ENCODE results near the gene CRELD1. TPM values are rescaled to one million over a fixed set of nuclear protein-coding genes. Genes with fewer than 3 reads are reported as not detected.
"Not testable (repeated sequence)": the region's sequence is repeated elsewhere in the genome, so short reads cannot be mapped to it uniquely, and the experiment has no call there.

The CRELD1 gene, protein sequence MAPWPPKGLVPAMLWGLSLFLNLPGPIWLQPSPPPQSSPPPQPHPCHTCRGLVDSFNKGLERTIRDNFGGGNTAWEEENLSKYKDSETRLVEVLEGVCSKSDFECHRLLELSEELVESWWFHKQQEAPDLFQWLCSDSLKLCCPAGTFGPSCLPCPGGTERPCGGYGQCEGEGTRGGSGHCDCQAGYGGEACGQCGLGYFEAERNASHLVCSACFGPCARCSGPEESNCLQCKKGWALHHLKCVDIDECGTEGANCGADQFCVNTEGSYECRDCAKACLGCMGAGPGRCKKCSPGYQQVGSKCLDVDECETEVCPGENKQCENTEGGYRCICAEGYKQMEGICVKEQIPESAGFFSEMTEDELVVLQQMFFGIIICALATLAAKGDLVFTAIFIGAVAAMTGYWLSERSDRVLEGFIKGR
- 13.9 TPM for polyA plus RNA-seq (2012; ENCODE audit: low read depth, missing spikeins)

DNA sequence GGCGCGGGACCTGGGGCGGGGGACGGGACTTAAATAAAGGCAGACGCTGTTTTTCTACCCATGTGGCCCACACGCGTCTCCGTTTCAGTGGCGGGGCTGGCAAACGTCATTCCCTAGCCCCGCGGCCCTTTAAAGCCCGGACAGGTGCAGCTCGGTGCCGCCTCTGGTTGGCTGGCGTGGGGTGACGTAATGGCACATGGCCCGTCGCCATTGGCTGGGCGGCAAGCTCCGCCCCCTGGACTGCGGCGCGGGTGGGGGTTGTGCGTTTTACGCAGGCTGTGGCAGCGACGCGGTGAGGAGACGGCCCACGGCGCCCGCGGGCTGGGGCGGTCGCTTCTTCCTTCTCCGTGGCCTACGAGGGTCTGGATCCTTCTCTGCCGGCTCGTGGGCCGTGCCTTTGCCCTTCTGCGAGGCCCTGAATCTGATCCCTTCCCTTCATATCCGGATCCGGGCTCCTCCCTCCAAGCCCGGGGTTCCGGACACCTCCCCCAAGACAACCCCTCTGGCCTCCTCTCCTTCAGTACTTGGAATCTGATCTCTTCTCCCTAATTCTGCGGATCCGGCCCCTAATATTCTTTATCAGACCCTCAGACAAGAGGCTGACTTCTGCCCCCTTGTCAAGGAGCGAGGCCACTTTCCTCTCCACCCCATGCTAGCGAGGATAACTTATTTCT, at the start of gene CRELD1:
TSS of gene CRELD1 (plus strand) at position 274 of the 674 bp plus-strand sequence. CDS start 605 bp downstream, outside the sequence.
- peak; percentile 94 for DNase-seq (ENCODE audit: insufficient read length, low spot score)
- TF ChIP-seq POLR2A (IDR thresholded peaks at IDR 0.05; ENCODE audit: low read depth, low read length) (peak; percentile 18), TAF1 (IDR thresholded peaks at IDR 0.05; ENCODE audit: low read depth, low read length) (peak; percentile 51), POLR2AphosphoS5 (IDR thresholded peaks at IDR 0.05; ENCODE audit: low read depth, low read length) (peak; percentile 60), SPI1 (IDR thresholded peaks at IDR 0.05; ENCODE audit: low read depth, low read length) (no peak)
- FAIRE-seq = peak; percentile 99

DNA sequence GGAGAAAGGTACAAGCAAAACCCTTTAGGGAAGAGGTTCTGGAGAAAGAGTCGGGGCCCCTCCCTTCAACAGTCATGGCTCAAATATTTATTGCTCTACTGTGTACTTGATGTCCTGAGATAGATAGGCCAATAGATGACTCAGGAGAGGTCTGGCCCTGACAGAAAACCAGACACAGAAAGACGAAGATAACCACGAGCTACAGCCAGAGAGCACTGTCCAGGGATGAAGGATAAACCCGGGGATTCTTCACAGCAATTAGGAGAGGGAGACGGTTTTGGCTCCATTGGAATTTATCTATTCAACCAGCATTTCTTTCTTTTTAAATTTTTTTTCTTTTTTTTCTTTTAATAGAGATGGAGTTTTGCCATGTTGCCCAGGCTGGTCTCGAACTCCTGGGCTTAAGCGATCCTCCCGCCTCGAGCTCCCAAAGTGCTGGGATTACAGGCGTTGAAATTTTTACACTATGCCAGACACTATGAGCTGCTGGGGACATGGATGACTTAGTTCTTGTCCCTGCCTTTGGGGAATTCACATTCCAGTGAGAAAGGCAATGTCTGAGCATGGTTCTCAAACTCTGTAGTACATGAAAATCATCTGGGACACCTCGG, 49.0 kb upstream of the CRELD1 start:
- TF ChIP-seq PAX5 (IDR thresholded peaks at IDR 0.05; ENCODE audit: insufficient read depth, low read length, severe bottlenecking) (no peak), POLR2AphosphoS5 (IDR thresholded peaks at IDR 0.05; ENCODE audit: low read depth, low read length) (no peak), SPI1 (IDR thresholded peaks at IDR 0.05; ENCODE audit: low read depth, low read length) (no peak), POLR2A (IDR thresholded peaks at IDR 0.05; ENCODE audit: low read depth, low read length) (no peak), POU2F2 (IDR thresholded peaks at IDR 0.05; ENCODE audit: low read depth, low read length) (no peak), TAF1 (IDR thresholded peaks at IDR 0.05; ENCODE audit: low read depth, low read length) (no peak)
- FAIRE-seq = no peak
- DNase-seq (ENCODE audit: insufficient read length, low spot score) = no peak

DNA sequence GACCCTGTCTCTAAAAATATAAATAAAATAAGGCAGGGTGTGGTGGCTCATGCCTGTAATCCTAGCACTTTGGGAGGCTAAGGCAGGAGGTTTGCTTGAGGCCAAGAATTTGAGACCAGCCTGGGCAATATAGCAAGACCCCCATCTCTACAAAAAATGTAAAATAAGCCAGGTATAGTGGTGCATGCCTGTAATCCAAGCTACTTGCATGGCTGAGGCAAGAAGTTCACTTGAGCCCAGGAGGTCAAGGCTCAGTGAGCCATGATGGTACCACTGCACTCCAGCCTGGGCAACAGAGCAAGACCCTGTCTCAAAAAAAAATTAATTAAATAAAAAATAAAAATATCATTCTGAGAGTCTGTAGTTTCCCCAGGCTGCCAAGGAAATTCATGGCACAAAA, 47.3 kb upstream of the CRELD1 start:
- no peak for DNase-seq (ENCODE audit: insufficient read length, low spot score)
- no peak for FAIRE-seq
- no peak for TF ChIP-seq POU2F2 (IDR thresholded peaks at IDR 0.05; ENCODE audit: low read depth, low read length)
- TF ChIP-seq TAF1 (IDR thresholded peaks at IDR 0.05; ENCODE audit: low read depth, low read length) = no peak
- TF ChIP-seq SPI1 (IDR thresholded peaks at IDR 0.05; ENCODE audit: low read depth, low read length) = no peak
- no peak for TF ChIP-seq POLR2AphosphoS5 (IDR thresholded peaks at IDR 0.05; ENCODE audit: low read depth, low read length)
- TF ChIP-seq POLR2A (IDR thresholded peaks at IDR 0.05; ENCODE audit: low read depth, low read length) = no peak
- TF ChIP-seq PAX5 (IDR thresholded peaks at IDR 0.05; ENCODE audit: insufficient read depth, low read length, severe bottlenecking) = no peak

DNA sequence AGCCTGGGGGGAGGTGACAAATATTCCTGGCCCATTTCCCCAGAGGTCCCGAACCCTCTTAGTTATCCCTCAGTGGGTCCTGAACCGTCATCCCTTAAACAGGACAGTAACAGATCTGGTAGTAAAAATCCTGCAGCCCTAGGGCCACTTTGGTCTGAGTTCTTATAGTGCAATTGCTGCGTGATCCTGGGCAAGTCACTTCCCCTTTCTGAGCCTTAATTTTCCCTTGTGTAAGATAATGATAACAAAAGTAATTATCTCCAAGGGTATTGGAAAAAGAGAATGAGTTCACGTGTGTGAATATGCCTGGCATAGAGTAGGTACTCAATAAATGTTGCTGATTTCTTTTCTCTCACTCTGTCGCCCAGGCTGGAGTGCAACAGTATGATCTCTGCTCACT, 46.2 kb upstream of the CRELD1 start:
- FAIRE-seq = no peak
- no peak for DNase-seq (ENCODE audit: insufficient read length, low spot score)
- no peak for TF ChIP-seq POU2F2 (IDR thresholded peaks at IDR 0.05; ENCODE audit: low read depth, low read length)
- TF ChIP-seq SPI1 (IDR thresholded peaks at IDR 0.05; ENCODE audit: low read depth, low read length) = peak; percentile 63
- no peak for TF ChIP-seq POLR2A (IDR thresholded peaks at IDR 0.05; ENCODE audit: low read depth, low read length)

DNA sequence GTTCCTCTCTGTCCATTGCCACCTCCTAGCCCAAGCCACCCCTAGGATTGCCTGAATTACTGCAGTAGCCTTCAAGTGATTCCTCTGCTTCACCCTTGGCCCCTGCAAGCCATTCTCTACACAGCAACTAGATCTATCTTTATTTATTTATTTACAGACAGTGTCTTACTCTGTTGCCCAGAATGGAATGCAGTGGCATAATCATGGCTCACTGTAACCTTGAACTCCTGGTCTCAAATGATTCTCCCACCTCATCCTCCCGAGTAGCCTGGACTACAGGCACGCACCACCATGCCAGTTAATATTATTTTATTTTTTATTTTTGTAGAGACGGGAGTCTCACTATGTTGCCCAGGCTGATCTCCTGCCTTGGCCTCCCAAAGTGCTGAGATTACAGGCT, 45.1 kb upstream of the CRELD1 start:
- TF ChIP-seq POLR2AphosphoS5 (IDR thresholded peaks at IDR 0.05; ENCODE audit: low read depth, low read length) = no peak
- FAIRE-seq = no peak
- DNase-seq (ENCODE audit: insufficient read length, low spot score) = no peak

DNA sequence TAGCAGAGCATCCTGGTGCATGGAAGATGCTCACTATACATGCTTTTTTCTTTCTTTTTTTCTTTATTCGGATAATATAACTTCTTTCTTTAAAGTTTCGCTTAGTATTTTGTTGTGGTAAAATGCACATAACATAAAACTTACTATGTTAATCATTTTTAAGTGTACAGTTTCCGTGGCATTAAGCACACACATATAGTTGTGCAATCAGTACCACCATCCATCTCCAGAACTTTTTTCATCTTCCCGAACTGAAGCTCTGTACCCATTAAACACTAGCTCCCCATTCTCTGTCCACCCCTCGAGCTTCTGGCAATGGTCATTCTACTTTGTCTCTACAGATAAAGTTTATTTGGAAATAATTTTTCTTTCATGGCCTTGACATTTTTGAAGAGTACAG, 44.2 kb upstream of the CRELD1 start:
- FAIRE-seq = no peak

DNA sequence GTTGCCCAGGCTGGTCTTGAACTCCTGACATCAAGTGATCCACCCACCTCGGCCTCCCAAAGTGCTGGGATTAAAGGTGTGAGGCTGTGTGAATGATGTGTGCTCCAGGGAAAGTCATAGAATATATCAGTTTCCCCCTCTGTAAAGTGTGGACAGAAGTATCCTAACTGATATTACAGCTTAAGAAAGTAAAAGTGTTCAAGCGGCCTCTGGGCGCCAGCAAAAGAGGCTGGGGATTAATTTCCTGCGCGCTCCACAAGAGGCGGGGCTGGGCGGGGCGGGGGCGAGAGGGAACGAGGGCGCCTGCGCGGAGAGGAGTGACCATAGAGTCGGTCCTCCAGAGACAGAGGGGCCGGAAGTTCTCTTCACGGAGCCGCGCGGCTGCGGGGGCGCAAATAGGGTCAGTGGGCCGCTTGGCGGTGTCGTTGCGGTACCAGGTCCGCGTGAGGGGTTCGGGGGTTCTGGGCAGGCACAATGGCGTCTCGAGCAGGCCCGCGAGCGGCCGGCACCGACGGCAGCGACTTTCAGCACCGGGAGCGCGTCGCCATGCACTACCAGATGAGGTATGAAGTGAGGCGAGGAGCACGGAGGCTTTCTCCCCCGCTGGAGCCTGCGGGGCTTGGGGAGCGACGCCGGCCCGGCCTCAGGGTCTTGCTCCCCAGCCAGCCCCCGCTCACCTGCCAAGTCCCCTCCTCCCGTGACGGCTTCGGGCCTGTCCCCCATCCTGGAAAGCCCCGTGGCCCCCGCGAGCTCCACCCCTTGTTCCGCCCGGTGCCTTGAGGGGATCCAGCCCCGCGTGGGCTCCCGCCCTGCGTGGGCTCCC, 43.2 kb upstream of the CRELD1 start, which contains the start of gene JAGN1:
TSS of gene JAGN1 (plus strand) at position 362 of the 823 bp plus-strand sequence. CDS start at position 475, 113 bp downstream.
- TF ChIP-seq PAX5 (IDR thresholded peaks at IDR 0.05; ENCODE audit: insufficient read depth, low read length, severe bottlenecking) (no peak), POLR2AphosphoS5 (IDR thresholded peaks at IDR 0.05; ENCODE audit: low read depth, low read length) (peak; percentile 90), POU2F2 (IDR thresholded peaks at IDR 0.05; ENCODE audit: low read depth, low read length) (peak; percentile 67; the same call in 1 of the 2 replicates), SPI1 (IDR thresholded peaks at IDR 0.05; ENCODE audit: low read depth, low read length) (no peak), POLR2A (IDR thresholded peaks at IDR 0.05; ENCODE audit: low read depth, low read length) (peak; percentile 86), TAF1 (IDR thresholded peaks at IDR 0.05; ENCODE audit: low read depth, low read length) (peak; percentile 88)
- FAIRE-seq (peak; percentile 81), DNase-seq (ENCODE audit: insufficient read length, low spot score) (peak; percentile 86)

More for the DNA sequence above, 44.2 kb upstream of the CRELD1 start:
- TF ChIP-seq PAX5 (IDR thresholded peaks at IDR 0.05; ENCODE audit: insufficient read depth, low read length, severe bottlenecking) (no peak), POU2F2 (IDR thresholded peaks at IDR 0.05; ENCODE audit: low read depth, low read length) (no peak), SPI1 (IDR thresholded peaks at IDR 0.05; ENCODE audit: low read depth, low read length) (no peak), POLR2A (IDR thresholded peaks at IDR 0.05; ENCODE audit: low read depth, low read length) (no peak), POLR2AphosphoS5 (IDR thresholded peaks at IDR 0.05; ENCODE audit: low read depth, low read length) (no peak), TAF1 (IDR thresholded peaks at IDR 0.05; ENCODE audit: low read depth, low read length) (no peak)
- DNase-seq (ENCODE audit: insufficient read length, low spot score) = no peak

DNA sequence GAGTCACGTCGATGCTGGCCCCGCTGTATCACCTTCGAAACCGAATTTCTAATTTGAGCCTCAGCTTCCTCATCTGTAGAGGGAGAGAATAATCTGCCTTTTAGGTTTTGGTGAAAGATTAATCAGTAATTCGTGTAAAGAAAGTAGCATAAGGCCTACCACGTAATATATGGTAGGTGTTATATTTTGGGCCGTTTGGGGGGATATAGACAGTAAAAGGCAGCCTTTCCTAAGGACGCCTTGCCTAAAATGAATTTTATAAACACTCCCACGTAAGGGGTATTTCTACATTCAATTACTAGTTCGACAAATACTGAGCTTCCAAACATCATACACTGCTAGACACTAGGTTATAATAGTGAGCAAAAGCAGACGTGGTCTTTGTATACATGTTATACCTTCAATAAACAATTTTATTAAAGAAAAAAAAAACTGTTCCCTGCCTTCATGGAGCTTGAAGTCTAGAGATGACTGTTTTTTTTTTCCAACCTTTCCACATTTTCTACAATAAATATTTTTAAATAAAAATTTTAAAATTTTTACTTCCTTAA, 42.5 kb upstream of the CRELD1 start:
- DNase-seq (ENCODE audit: insufficient read length, low spot score) (no peak), FAIRE-seq (peak; percentile 16)
- TF ChIP-seq POLR2A (IDR thresholded peaks at IDR 0.05; ENCODE audit: low read depth, low read length) (no peak), POLR2AphosphoS5 (IDR thresholded peaks at IDR 0.05; ENCODE audit: low read depth, low read length) (no peak)

DNA sequence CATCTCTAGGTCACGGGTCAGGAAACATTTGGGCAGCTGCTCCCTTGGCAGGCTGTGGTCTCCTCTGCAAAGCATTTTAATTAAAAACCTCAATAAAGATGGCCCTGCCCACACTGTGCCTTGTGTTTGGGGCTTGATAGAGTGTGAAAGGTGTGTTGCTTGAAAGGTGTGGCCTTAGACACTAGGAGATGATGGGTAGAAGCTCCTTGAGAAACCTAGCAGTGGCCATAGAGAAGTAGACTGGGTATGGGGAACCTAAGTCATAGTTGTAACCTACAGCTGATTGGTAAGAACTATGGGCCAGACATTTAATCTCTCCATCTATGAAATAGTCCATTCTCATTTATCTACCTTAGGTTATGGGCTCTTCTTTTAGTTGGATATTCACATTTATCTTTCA, 39.9 kb upstream of the CRELD1 start:
- TF ChIP-seq POU2F2 (IDR thresholded peaks at IDR 0.05; ENCODE audit: low read depth, low read length) (no peak), POLR2A (IDR thresholded peaks at IDR 0.05; ENCODE audit: low read depth, low read length) (no peak)
- no peak for FAIRE-seq
- DNase-seq (ENCODE audit: insufficient read length, low spot score) = no peak

DNA sequence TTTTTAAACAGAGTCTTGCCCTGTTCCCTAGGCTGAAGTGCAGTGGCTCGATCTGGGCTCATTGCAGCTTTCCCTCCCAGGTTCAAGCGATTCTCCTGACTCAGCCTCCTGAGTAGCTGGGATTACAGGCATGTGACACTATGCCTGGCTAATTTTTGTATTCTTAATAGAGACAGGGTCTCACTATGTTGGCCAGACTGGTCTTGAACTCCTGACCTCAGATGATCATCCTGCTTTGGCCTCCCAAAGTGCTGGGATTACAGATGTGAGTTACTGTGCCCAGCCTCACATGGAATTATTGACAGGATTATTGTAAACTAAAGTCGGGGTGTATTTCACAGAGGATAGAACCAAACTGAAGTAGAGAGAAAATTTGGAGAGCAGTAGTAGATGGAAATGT, 37.9 kb upstream of the CRELD1 start:
- not testable (repeated sequence) for DNase-seq (ENCODE audit: insufficient read length, low spot score); FAIRE-seq

DNA sequence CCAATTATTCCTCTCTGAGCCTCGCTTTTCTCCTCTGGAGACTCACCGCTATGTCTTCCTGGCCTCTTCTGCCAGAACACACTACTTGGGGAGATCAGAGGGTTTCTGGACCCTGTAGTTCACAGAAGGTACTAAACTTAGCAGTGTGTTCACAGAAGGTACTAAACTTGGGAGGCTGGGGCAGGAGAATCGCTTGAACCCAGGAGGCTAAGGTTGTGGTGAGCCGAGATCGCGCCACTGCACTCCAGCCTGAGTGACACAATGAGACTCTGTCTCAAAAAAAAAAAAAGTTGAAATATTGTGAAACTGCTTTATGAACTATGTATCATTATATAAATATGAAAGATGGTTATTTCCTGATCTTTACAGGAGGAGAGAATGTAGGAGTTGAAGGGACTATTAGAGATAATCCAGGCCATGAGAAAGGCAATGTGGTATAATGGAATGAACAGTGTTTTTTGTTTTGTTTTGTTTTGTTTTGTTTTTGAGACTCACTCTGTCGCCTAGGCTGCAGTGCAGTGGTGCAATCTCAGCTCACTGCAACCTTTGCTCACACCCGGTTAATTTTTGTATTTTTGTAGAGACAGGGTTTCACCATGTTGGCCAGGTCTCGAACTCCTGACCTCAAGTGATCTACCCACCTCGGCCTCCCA, 36.8 kb upstream of the CRELD1 start:
- DNase-seq (ENCODE audit: insufficient read length, low spot score); FAIRE-seq: not testable (repeated sequence)
